HCT116 (cell line): ENCODE results near the gene MTFP1. TPM values are rescaled to one million over a fixed set of nuclear protein-coding genes. Genes with fewer than 3 reads are reported as not detected.

ENCODE experiments used
- ATAC-seq: fragments of 200-7000 bp; cut with Tn5 transposase; 2 replicates; pipeline ENCODE4 v1.9.1; 2020; ENCODE audit warnings: mild to moderate bottlenecking, moderate library complexity
- BruUV-seq: library from RNA; stranded (reverse); fragments of 400-500 nt; replicated peaks from 2 replicates; lab custom pipeline; 2021; lab: Mats Ljungman, UMichigan
- CTCF ChIA-PET: fragments of 300-600 bp; sonication (Branson Sonifier 250); formaldehyde crosslinking; loops from one replicate; lab custom pipeline; 2021; ENCODE audit warnings: antibody characterized with exemption; lab: Charles Lee
- POLR2A ChIA-PET: fragments of 300-600, 350-600 bp; sonication (Branson Sonifier 250); formaldehyde crosslinking; loops from one replicate; lab custom pipeline; 2021; ENCODE audit warnings: antibody characterized with exemption; lab: Charles Lee
- RAD21 ChIA-PET, 2 experiments: fragments of 300-600 bp; sonication (Branson Sonifier 250); formaldehyde crosslinking; loops; one replicate each; lab custom pipeline; 2023; ENCODE audit warnings: low total read pairs in 2 of 2; ENCODE audit not compliant: uncharacterized antibody in 2 of 2, unreplicated experiment in 2 of 2, low non-redundant PET in 1 of 2; lab: Charles Lee
- DNase-seq: peaks from one replicate; pipeline ENCODE4 v3.0.0-alpha.2; 2010; ENCODE audit warnings: low read depth, low spot score
- H2AFZ ChIP-seq: fragments of 200-600 bp; shearing (Covaris generic), sonication (generic); 2 replicates; pipeline ENCODE4 v1.6.1; 2017; ENCODE audit warnings: low read depth, mixed run types, mixed read lengths, antibody characterized with exemption, low read length; ENCODE audit not compliant: poor library complexity, severe bottlenecking
- H3K27ac ChIP-seq: 2 replicates; pipeline ENCODE4 v1.5.1; 2012; ENCODE audit warnings: low read depth, low read length
- H3K27me3 ChIP-seq: fragments of 200-600 bp; sonication (generic); 2 replicates; pipeline ENCODE4 v1.6.1; 2016; ENCODE audit warnings: mixed run types, low read length, mixed read lengths; ENCODE audit not compliant: insufficient read depth
- H3K36me3 ChIP-seq, 2 experiments: fragments of 200-500 bp in 1 of 2; fragments of 200-600 bp in 1 of 2; sonication (Bioruptor generic) in 1 of 2; sonication (generic) in 1 of 2; 2 replicates each; pipeline versions ENCODE4 v1.5.1 to v1.6.1; 2014 to 2016; ENCODE audit warnings: low read length in 2 of 2, inconsistent platforms in 1 of 2, mixed read lengths in 1 of 2, mixed run types in 1 of 2; ENCODE audit not compliant: insufficient read depth in 2 of 2, control insufficient read depth in 1 of 2
- H3K4me1 ChIP-seq, 2 experiments: fragments of 200-600 bp in 1 of 2; sonication (generic) in 1 of 2; 2 replicates each; pipeline versions ENCODE4 v1.5.1 to v1.6.1; 2012 to 2017; ENCODE audit warnings: low read length in 2 of 2, inconsistent platforms in 1 of 2, mild to moderate bottlenecking in 1 of 2, mixed read lengths in 1 of 2, mixed run types in 1 of 2, moderate library complexity in 1 of 2; ENCODE audit not compliant: insufficient read depth in 2 of 2, control insufficient read depth in 1 of 2
- H3K4me2 ChIP-seq: fragments of 200-600 bp; sonication (generic); 2 replicates; pipeline ENCODE4 v1.6.1; 2017; ENCODE audit warnings: mixed run types, low read length, mixed read lengths
- H3K4me3 ChIP-seq, 2 experiments: fragments of 200-600 bp in 1 of 2; sonication (generic) in 1 of 2; replicated peaks in 1 of 2; 2 replicates each; pipeline ENCODE4 v1.5.1; 2011 to 2016; ENCODE audit warnings: low read length in 2 of 2, control low read depth in 1 of 2, low read depth in 1 of 2, mild to moderate bottlenecking in 1 of 2, mixed read lengths in 1 of 2, mixed run types in 1 of 2
- H3K79me2 ChIP-seq: fragments of 200-600 bp; sonication (generic); 2 replicates; pipeline ENCODE4 v1.6.1; 2017; ENCODE audit warnings: mild to moderate bottlenecking, mixed run types, low read length, moderate library complexity, mixed read lengths; ENCODE audit not compliant: insufficient read depth
- H3K9ac ChIP-seq: fragments of 200-600 bp; sonication (generic); 2 replicates; pipeline ENCODE4 v1.6.1; 2016; ENCODE audit warnings: low read length, mixed read lengths
- H3K9me2 ChIP-seq: fragments of 200-600 bp; sonication (generic), shearing (Covaris generic); 2 replicates; pipeline ENCODE4 v1.6.1; 2017; ENCODE audit warnings: mixed run types, mild to moderate bottlenecking, moderate library complexity; ENCODE audit not compliant: insufficient read depth
- H3K9me3 ChIP-seq, 2 experiments: fragments of 200-500 bp in 1 of 2; fragments of 200-600 bp in 1 of 2; sonication (Bioruptor generic) in 1 of 2; sonication (generic) in 1 of 2; 2 replicates each; pipeline ENCODE4 v1.6.1; 2014 to 2017; ENCODE audit warnings: low read length in 2 of 2, mixed read lengths in 2 of 2, inconsistent platforms in 1 of 2, low read depth in 1 of 2, mild to moderate bottlenecking in 1 of 2, mixed run types in 1 of 2, moderate library complexity in 1 of 2; ENCODE audit not compliant: control insufficient read depth in 1 of 2, insufficient read depth in 1 of 2
- H4K20me1 ChIP-seq: fragments of 200-600 bp; sonication (generic), shearing (Covaris generic); 2 replicates; pipeline ENCODE4 v1.6.1; 2017; ENCODE audit warnings: mixed run types, mild to moderate bottlenecking, moderate library complexity; ENCODE audit not compliant: insufficient read depth
- CBX3 ChIP-seq: IDR thresholded peaks from 2 replicates; pipeline ENCODE4 v1.6.1; 2012; ENCODE audit warnings: low read depth
- ELF1 ChIP-seq: IDR thresholded peaks from 2 replicates; pipeline ENCODE4 v1.6.1; 2012; ENCODE audit warnings: low read depth, borderline replicate concordance
- EZH2 ChIP-seq: fragments of 200-600 bp; sonication (generic); IDR thresholded peaks from 2 replicates; pipeline ENCODE4 v1.6.1; 2017; ENCODE audit warnings: antibody characterized with exemption, mixed run types
- FOSL1 ChIP-seq: IDR thresholded peaks from 2 replicates; pipeline ENCODE4 v1.6.1; 2012; ENCODE audit warnings: low read depth
- MAX ChIP-seq: IDR thresholded peaks from 2 replicates; pipeline ENCODE4 v1.6.1; 2012
- POLR2A ChIP-seq: IDR thresholded peaks from 2 replicates; pipeline ENCODE4 v1.7.0; 2011; ENCODE audit warnings: borderline replicate concordance; ENCODE audit not compliant: insufficient read depth, insufficient read length; ENCODE audit errors: extremely low read depth
- RAD21 ChIP-seq: IDR thresholded peaks from 2 replicates; pipeline ENCODE4 v1.6.1; 2012; ENCODE audit warnings: low read depth, mild to moderate bottlenecking
- TCF7L2 ChIP-seq: IDR thresholded peaks from 2 replicates; pipeline ENCODE4 v1.7.0; 2011; ENCODE audit warnings: borderline replicate concordance, inconsistent platforms; ENCODE audit not compliant: insufficient read depth, insufficient read length; ENCODE audit errors: extremely low read depth
- ZFX ChIP-seq: fragments of 450-650 bp; IDR thresholded peaks from 2 replicates; pipeline ENCODE4 v1.6.1; 2017
- ZNF274 ChIP-seq: fragments of 200-500 bp; sonication (Bioruptor generic); IDR thresholded peaks from 2 replicates; pipeline ENCODE4 v1.6.1; 2014; ENCODE audit warnings: mild to moderate bottlenecking, low read depth, low read length, inconsistent platforms
- intact Hi-C: fragments of 100-400 bp; cut with micrococcal nuclease; formaldehyde crosslinking; loops from 2 replicates; pipeline ENCODE4 v1.10.0; 2022
- total RNA-seq: library from RNA; stranded (reverse); gene quantifications from one replicate; pipeline ENCODE4 v1.2.1, GENCODE V29; 2021; ENCODE audit not compliant: unreplicated experiment
- TF ChIP-seq, protein P1 (sequence below), 3 experiments: fragments of 200-600 bp in 1 of 3; sonication (generic) in 1 of 3; IDR thresholded peaks in 2 of 3; conservative IDR thresholded peaks in 1 of 3; 2 replicates each; pipeline ENCODE4 v1.5.1; 2012 to 2017; ENCODE audit warnings: low read depth in 2 of 3, low read length in 2 of 3, antibody characterized with exemption in 1 of 3, borderline replicate concordance in 1 of 3, control low read depth in 1 of 3, mild to moderate bottlenecking in 1 of 3, mixed read lengths in 1 of 3, mixed run types in 1 of 3, moderate library complexity in 1 of 3; ENCODE audit not compliant: insufficient read depth in 1 of 3
- TF ChIP-seq, protein P2 (sequence below): IDR thresholded peaks from 2 replicates; pipeline ENCODE4 v1.6.1; 2012

Gene MTFP1
- total RNA-seq, 1 experiment from 2014 or later: 36.1 TPM

- Histone ChIP-seq H3K27me3 (no peaks in the 10 kb centered on the region), H2AFZ (no peak overlapping the region), H3K9me2 (no peaks in the 10 kb centered on the region), H3K4me1 (peaks cover 13 to 40% of the 10 kb centered on the region in 2 experiments), H3K79me2 (peaks cover 30% of the 10 kb centered on the region), H3K4me2 (no peak overlapping the region), H3K27ac (no peak overlapping the region), H3K9me3 (no peaks in the 10 kb centered on the region), H4K20me1 (no peaks in the 10 kb centered on the region), H3K36me3 (peaks cover 12 to 36% of the 10 kb centered on the region in 2 experiments; a peak in 3 of 4 replicates), H3K4me3 (no peak overlapping the region), H3K9ac (no peak overlapping the region)
- intact Hi-C loops: no loop called here
- ChIA-PET POLR2A (no interaction called here), CTCF (no interaction called here), RAD21 (no interaction called here)
- DNase-seq (no peak), ATAC-seq (no peak)
- TF ChIP-seq FOSL1 (no peak), ELF1 (no peak), EZH2 (no peak), CBX3 (no peak), ZNF274 (no peak), MAX (no peak), RAD21 (no peak), ZFX (no peak), TCF7L2 (no peak), POLR2A (no peak)
- TF ChIP-seq, protein P1, sequence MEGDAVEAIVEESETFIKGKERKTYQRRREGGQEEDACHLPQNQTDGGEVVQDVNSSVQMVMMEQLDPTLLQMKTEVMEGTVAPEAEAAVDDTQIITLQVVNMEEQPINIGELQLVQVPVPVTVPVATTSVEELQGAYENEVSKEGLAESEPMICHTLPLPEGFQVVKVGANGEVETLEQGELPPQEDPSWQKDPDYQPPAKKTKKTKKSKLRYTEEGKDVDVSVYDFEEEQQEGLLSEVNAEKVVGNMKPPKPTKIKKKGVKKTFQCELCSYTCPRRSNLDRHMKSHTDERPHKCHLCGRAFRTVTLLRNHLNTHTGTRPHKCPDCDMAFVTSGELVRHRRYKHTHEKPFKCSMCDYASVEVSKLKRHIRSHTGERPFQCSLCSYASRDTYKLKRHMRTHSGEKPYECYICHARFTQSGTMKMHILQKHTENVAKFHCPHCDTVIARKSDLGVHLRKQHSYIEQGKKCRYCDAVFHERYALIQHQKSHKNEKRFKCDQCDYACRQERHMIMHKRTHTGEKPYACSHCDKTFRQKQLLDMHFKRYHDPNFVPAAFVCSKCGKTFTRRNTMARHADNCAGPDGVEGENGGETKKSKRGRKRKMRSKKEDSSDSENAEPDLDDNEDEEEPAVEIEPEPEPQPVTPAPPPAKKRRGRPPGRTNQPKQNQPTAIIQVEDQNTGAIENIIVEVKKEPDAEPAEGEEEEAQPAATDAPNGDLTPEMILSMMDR (IDR thresholded peaks at IDR 0.05 in 2 of 3, conservative IDR thresholded peaks at IDR 0.05 in 1 of 3; ENCODE audit: borderline replicate concordance in 1 of 3, insufficient read depth in 1 of 3, low read depth in 2 of 3, low read length in 2 of 3): no peak
- TF ChIP-seq, protein P2, sequence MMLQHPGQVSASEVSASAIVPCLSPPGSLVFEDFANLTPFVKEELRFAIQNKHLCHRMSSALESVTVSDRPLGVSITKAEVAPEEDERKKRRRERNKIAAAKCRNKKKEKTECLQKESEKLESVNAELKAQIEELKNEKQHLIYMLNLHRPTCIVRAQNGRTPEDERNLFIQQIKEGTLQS: no peak
- BruUV-seq: no TSS peak
Measured at GRCh38 chr22:30404307-30404706, 21.3 kb upstream of the MTFP1 start.
